Prostate gland (tissue), 2 donors: ENCODE results near the gene TIGD1. TPM values are rescaled to one million over a fixed set of nuclear protein-coding genes. Genes with fewer than 3 reads are reported as not detected.

Source experiments
- DNase-seq: peaks from one replicate; pipeline ENCODE4 v3.0.0-alpha.2; 2019; ENCODE audit warnings: low spot score
- H3K27ac ChIP-seq, 2 donors: fragments of 200-600 bp; sonication (generic); 2 replicates each; pipeline ENCODE4 v1.5.1; 2017 to 2019
- H3K27me3 ChIP-seq: fragments of 200-600 bp; sonication (generic); replicated peaks from 2 replicates; pipeline ENCODE4 v1.5.1; 2019; ENCODE audit not compliant: insufficient read depth
- H3K36me3 ChIP-seq, 2 donors: fragments of 200-600 bp; sonication (generic); 1 replicate in 1 of 2; 2 replicates in 1 of 2; pipeline versions ENCODE4 v1.5.1 to v1.8.1; 2017 to 2019
- H3K4me1 ChIP-seq: fragments of 200-600 bp; sonication (generic); replicated peaks from 2 replicates; pipeline ENCODE4 v1.5.1; 2019
- H3K4me3 ChIP-seq, 2 donors: fragments of 200-600 bp; sonication (generic); 2 replicates each; pipeline ENCODE4 v1.5.1; 2017 to 2019
- H3K9me3 ChIP-seq: fragments of 200-600 bp; sonication (generic); 2 replicates; pipeline ENCODE4 v1.5.1; 2017
- CTCF ChIP-seq, 4 experiments: fragments of 200-600 bp in 2 of 4; fragments of 450-650 bp in 2 of 4; sonication (generic) in 2 of 4; IDR thresholded peaks; 1 replicate in 3 of 4; 2 replicates in 1 of 4; pipeline ENCODE4 v1.5.1; 2016 to 2019; ENCODE audit warnings: antibody characterized with exemption in 4 of 4, mild to moderate bottlenecking in 2 of 4, moderate library complexity in 2 of 4
- POLR2A ChIP-seq: fragments of 450-650 bp; IDR thresholded peaks from one replicate; pipeline ENCODE4 v1.6.1; 2016; ENCODE audit warnings: antibody characterized with exemption, mild to moderate bottlenecking
- POLR2AphosphoS5 ChIP-seq: sonication (generic); formaldehyde crosslinking; IDR thresholded peaks from one replicate; pipeline ENCODE4 v1.6.1; 2017; ENCODE audit warnings: antibody characterized with exemption
- WGBS: methylation state at CpG from one replicate; pipeline ENCODE4 v1.1.5; 2018; 5-methylcytosine and 5-hydroxymethylcytosine counted together
- intact Hi-C: fragments of 100-400 bp; cut with DNase I; formaldehyde crosslinking; loops from one replicate; pipeline ENCODE4 v1.14.2; 2022
- total RNA-seq, 2 donors: library from RNA; depleted of rRNA; stranded (reverse); fragments of >200 nt; gene quantifications; one replicate each; pipeline ENCODE4 v1.1.0, GENCODE V29; 2016

Gene TIGD1
- total RNA-seq, 2 donors from 2014 or later, result 2.6 to 4.9 TPM

GRCh38 chr2:232525199-232525598, 25.2 kb downstream of the TIGD1 start:
- no peak for TF ChIP-seq POLR2A
- no peak for TF ChIP-seq POLR2AphosphoS5
- H3K27me3 ChIP-seq, result peaks cover 23% of the 10 kb centered on the region
- H3K4me1 ChIP-seq, result peaks cover 9% of the 10 kb centered on the region
- intact Hi-C loops, result no loop called here
- H3K36me3 ChIP-seq, result no peaks in the 10 kb centered on the region
- no peak overlapping the region for H3K4me3 ChIP-seq
- H3K27ac ChIP-seq, result no peak overlapping the region
- DNase-seq, result no peak
- WGBS, result 82% methylated on average over 5 of the region's 14 CpGs
- H3K9me3 ChIP-seq, result no peaks in the 10 kb centered on the region

GRCh38 chr2:232524771-232525170, 25.6 kb downstream of the TIGD1 start:
- intact Hi-C loops, result loop anchor here (5.0 kb wide), 1 partner anchor 602 kb away; no protein-coding TSS in a partner anchor
- DNase-seq, result no peak
- H3K36me3 ChIP-seq, result no peaks in the 10 kb centered on the region
- no peak overlapping the region for H3K27ac ChIP-seq
- no peak overlapping the region for H3K4me3 ChIP-seq
- 77% methylated on average over 6 of the region's 6 CpGs for WGBS
- peaks cover 23% of the 10 kb centered on the region for H3K27me3 ChIP-seq
- H3K9me3 ChIP-seq, result no peaks in the 10 kb centered on the region
- no peak for TF ChIP-seq POLR2AphosphoS5
- no peak for TF ChIP-seq POLR2A
- no peak for TF ChIP-seq CTCF (IDR thresholded peaks at IDR 0.05)
- H3K4me1 ChIP-seq, result peaks cover 9% of the 10 kb centered on the region

- Histone ChIP-seq H3K36me3 (no peaks in the 10 kb centered on the region), H3K4me1 (peaks cover 9% of the 10 kb centered on the region), H3K27ac (no peak overlapping the region), H3K4me3 (peak overlapping the region; percentile 5 to 7), H3K27me3 (peaks cover 23% of the 10 kb centered on the region), H3K9me3 (no peaks in the 10 kb centered on the region)
- DNase-seq, result no peak
- TF ChIP-seq POLR2A, result no peak
- 4% methylated on average over 66 of the region's 75 CpGs for WGBS
- intact Hi-C loops, result loop anchor here (5.0 kb wide), 1 partner anchor 602 kb away; no protein-coding TSS in a partner anchor
Measured at GRCh38 chr2:232523682-232524597, 26.4 kb downstream of the TIGD1 start.

GRCh38 chr2:232523402-232523681, 27.0 kb downstream of the TIGD1 start:
- DNase-seq, result no peak
- TF ChIP-seq POLR2A (no peak), CTCF (IDR thresholded peaks at IDR 0.05) (no peak), POLR2AphosphoS5 (no peak)
- H3K27me3 ChIP-seq, result peaks cover 23% of the 10 kb centered on the region
- no peak overlapping the region for H3K4me3 ChIP-seq
- intact Hi-C loops, result loop anchor here (5.0 kb wide), 1 partner anchor 601 kb away; no protein-coding TSS in a partner anchor
- H3K36me3 ChIP-seq, result no peaks in the 10 kb centered on the region
- H3K9me3 ChIP-seq, result no peaks in the 10 kb centered on the region
- WGBS, result 6% methylated on average over 4 of the region's 16 CpGs
- H3K27ac ChIP-seq, result no peak overlapping the region
- peaks cover 9% of the 10 kb centered on the region for H3K4me1 ChIP-seq

- no peak overlapping the region for H3K27ac ChIP-seq
- no peaks in the 10 kb centered on the region for H3K9me3 ChIP-seq
- H3K4me3 ChIP-seq, result no peak overlapping the region
- intact Hi-C loops, result loop anchor here (5.0 kb wide), 1 partner anchor 601 kb away; no protein-coding TSS in a partner anchor
- peaks cover 23% of the 10 kb centered on the region for H3K27me3 ChIP-seq
- 22% methylated on average over 46 of the region's 46 CpGs for WGBS
- peaks cover 9% of the 10 kb centered on the region for H3K4me1 ChIP-seq
- H3K36me3 ChIP-seq, result no peaks in the 10 kb centered on the region
- TF ChIP-seq POLR2A, result no peak
- no peak for TF ChIP-seq CTCF (IDR thresholded peaks at IDR 0.05)
- no peak for TF ChIP-seq POLR2AphosphoS5
- no peak for DNase-seq
Measured at GRCh38 chr2:232522623-232523401, 27.5 kb downstream of the TIGD1 start.
